GM19324 (cell line): Measurements from ENCODE around the gene KRTAP21-3.
"Not testable (repeated sequence)": the region's sequence is repeated elsewhere in the genome, so short reads cannot be mapped to it uniquely, and the experiment has no call there.

Experiments
- ATAC-seq: cut with Tn5 transposase; IDR thresholded peaks from one replicate; pipeline ENCODE4 v1.9.1; 2021; ENCODE audit warnings: mild to moderate bottlenecking, moderate library complexity; ENCODE audit not compliant: unreplicated experiment, low FRiP score

The KRTAP21-3 gene, protein sequence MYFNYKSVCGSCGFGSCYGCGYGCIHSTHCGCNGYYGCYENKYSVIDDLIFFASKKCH

DNA sequence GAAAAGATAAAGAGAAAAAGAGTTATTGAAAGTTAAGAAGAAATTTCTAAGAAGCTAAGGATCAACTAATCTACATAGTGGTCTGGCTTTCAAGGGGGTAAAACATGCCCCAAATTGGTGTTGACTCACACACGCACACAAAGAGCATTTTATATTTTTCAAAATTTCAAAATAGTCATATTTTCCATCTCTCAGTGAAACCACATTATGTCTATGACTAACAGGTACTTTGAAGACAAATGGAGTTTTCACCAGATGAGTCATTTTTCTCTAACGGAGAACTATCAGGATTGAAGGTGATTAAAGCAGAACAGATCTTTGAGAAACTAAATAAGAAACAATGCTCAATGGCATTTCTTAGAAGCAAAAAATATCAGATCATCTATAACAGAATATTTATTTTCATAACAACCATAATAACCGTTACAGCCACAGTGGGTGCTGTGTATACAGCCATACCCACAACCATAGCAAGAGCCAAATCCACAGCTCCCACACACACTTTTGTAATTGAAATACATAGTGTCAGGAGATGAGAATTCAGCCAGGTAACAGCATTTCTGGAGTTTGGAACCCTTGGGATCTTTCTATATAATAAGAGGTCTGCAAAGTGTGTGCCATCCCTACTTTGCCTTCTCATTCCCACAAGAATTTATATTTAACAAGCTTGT is at the start of gene KRTAP21-3:
TSS of gene KRTAP21-3 (minus strand) at position 539 of the 671 bp plus-strand sequence. CDS start at position 521, 18 bp downstream.
- ATAC-seq: no peak

DNA sequence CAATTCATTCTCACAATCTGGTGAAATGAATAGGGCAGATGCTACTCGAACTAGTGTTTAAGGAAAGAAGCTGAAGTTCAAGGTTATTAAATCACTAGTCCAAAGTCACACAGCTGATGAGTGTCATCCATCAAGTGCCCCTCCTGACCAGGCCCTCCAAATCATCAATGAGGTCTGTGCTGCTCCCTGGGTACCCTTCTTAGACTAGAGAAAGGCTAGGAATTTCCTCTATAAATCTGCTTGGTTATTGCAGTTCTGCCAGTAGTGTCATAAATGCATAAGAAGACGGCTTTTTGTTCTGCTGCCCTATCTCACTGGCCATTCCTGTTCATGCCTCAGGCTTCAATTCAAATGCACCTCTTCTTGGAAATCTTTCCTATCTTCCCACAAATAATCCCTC is 42.2 kb upstream of the KRTAP21-3 start:
- ATAC-seq: no peak

DNA sequence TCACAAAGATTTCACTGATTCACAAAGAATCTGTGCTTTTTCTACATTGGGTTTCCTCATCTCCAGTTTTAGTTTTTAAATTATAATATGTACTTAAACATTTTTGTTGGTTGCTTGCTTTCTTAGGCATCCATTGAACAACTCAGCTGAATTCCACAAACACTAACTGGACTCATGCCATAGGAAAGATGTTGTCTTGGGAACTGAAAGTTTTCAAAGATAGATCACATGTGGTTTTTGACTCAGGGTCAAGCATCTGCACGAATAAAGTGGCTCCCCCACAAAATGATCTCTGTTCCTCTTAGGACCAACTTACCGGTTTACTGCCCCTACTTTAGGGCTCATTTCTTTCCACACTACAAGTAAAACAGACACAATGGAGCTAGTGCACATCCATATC is 39.7 kb upstream of the KRTAP21-3 start:
- ATAC-seq: no peak

DNA sequence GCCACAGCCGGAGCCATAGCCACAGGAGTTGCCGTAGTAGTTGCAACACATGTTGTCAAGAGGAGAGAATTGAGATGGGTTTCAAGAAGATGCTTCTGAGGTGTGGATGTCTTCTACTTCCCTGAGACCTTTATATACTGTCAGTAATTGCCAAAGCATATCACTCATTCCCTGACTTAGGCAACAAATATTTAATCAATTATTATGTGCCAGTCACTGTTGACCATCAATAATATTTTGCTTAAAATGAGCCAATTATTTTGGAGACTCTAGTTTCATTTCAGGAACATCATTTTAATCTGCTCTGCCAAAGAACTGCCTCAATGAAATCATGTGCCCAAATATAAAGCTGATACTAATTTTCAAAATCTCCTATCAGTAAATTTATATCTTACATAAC is 36.8 kb upstream of the KRTAP21-3 start, which contains the start of gene KRTAP21-1:
TSS of gene KRTAP21-1 (minus strand) at position 101 of the 400 bp plus-strand sequence. CDS start at position 51, 50 bp downstream.
- ATAC-seq: not testable (repeated sequence)

DNA sequence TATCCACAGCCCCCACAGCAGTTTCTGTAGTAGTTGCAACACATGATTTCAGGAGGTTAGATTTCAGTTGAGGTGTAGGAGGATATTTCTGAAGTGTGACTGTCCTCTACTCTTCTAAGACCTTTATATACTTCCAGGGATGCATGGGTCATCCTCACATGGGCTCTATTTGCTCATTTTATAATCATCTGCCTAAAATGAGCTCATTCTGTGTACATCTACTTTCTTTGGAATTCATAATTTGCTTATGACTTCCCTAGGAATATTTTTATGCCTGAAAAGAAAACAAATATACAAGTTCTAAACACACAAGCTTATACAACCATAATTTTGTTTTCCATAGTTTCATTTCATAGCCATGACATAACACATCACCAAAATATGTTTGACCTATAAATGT is 28.6 kb upstream of the KRTAP21-3 start, which contains the start of gene KRTAP21-2:
TSS of gene KRTAP21-2 (minus strand) at position 101 of the 400 bp plus-strand sequence. CDS start at position 44, 57 bp downstream.
- ATAC-seq: no peak

DNA sequence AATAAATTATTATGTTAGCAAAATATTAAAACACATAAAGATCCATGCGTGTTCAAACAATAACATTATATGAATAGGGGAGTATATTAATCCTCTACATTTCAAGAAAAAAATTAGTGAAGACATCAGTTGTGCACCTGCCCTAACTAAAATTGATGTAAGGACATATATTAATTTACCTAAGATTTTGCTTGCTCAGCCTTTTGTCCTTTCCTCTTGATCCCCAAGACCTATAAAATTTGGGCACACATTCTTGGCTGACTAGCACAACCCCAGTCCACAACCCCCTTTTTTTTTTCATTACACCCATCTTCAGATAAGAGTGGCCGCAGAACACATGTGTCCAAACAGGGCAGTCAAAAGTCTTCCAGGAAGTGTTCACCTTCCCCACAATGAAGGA is 21.9 kb upstream of the KRTAP21-3 start:
- ATAC-seq: no peak

DNA sequence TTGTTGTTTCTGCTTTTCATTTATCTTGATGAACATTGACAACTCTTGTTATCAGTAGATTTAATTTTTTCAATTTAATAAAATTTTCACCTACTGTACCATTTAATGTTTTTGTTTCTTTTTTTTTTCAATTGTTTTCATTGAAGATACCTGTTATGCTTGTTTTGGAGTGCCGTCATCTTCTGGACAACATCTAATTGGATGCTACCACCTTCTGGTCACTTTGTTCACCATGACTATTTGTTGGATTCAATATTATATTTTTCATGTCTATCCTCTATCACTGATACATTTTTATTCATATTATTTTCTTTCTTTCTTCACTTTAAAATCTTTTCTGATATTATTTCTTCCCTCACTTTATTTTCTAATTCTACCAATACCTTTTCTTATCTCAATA is 14.4 kb upstream of the KRTAP21-3 start:
- ATAC-seq: no peak

DNA sequence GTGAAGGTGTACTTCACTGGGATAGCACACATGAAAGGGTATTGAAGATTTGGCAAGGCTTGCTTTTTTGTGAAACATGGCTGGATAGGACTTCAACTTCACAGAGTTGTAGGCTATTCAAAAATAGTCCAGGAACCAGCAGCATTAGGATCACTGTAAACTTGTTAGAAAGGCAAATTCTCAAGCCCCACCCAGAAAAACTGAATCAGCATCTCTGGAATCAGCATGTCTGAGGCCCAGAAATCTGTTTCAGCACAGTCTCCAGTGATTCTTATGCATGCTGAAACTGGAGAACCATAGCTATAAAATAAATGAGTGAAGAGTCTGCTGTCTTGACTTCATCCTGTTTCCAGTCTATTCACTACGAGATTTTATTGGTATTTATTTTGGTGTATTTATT is 8.1 kb upstream of the KRTAP21-3 start:
- no peak for ATAC-seq

DNA sequence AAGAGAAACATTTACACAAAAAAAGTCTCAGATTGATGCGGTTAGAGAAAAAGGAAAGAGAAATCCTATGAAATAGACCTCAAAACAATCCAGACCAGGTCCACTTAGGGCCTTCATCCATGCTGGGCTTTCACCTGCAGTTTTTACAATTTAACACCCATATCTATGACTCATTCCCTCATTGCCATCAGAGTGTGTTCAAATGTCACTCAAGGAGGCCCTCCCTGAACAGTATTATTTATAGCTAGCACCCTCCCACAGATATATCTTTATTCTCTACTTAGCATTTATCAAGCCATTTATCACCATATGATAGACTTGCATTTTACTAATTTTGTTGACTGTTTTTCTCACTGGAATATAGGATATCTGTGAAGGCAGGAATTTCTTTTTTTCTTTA is 824 bp upstream of the KRTAP21-3 start:
- no peak for ATAC-seq

DNA sequence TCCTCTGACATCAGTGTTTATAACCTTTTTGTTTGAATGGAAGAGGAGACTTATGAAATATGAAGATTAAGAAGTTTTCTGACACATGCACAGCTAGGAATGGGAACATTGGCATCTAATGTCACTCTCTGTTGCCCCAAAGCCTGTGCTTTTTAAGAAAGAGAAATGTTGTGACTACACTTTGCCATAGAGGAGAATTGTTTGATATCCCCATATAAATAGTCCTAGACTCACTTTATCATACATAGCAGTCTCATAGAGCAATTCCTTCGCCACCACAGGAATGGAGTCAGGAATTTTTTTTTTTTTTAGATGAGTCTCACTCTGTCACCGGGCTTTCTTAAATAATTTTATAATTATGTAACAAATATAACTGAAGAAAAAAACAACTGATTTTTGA is 1.5 kb downstream of the KRTAP21-3 start:
- no peak for ATAC-seq

DNA sequence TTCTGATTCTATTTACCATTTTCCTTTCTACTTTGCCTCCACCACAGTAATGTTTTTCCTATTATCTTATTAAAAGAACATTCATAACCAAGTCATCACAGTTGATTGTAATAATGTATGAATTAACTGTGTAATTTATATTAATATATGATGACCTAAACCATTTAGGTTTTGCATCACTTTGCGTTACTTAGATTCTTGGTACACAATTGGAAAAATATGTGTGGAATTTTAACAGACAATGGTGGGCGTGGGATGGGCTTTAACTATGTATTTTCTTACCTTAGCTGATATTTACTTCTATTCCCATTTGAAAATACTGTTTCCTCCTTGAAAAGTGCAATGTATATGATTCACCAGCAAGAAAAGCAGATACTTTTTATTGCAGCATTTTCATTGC is 3.6 kb downstream of the KRTAP21-3 start:
- ATAC-seq: no peak

DNA sequence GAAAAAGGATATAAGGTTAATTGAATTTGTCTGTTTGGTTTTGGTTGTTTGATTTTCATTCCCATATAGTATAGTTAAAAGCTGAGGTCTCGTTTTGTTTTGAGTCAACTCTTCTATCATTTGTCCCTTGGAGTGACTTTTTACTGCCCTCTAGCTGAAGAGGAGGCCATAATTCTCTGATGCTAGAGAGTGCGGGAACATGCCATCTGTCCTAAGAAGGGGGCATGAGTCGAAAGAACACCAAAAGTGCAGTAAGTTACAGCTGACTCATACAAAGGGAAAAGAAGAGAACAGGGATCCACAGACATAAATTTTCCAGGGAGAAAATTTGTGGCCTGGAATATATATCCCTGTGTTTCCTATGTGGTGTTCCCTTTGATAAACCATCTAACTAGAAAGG is 4.1 kb downstream of the KRTAP21-3 start:
- no peak for ATAC-seq

DNA sequence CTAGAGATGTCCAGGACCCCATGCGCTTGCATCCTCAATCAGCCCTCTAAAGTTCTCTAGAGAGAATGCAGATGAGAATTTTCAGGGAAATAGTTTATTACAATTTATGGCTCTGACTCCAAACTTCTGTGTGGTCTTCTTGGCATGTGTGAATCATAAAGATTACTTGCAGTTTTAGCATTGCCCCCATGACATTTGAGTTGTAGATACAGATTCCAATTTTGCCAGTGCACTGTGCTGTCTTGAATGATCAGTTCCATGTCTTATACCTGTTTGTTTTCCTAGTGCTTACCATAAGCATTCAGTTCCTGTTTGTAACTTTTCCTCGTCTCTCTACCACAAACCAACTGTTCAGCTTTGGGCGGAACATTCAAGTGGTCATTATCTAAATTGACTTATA is 4.8 kb downstream of the KRTAP21-3 start:
- ATAC-seq: no peak

DNA sequence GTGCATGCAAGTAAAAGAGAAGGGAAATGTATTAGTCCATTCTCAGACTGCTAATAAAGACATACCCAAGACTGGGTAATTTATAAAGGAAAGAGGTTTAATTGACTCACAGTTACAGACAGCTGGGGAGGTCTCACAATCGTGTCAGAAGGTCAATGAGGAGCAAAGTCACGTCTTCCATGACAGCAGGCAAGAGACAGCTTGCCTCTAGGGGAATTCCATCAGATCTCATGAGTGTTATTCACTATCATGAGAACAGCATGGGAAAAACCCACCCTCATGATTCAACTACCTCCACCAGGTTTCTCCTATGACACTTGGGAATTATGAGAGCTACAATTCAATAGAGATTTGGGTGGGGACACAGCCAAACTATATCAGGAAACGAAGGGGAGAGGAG is 8.1 kb downstream of the KRTAP21-3 start:
- no peak for ATAC-seq

DNA sequence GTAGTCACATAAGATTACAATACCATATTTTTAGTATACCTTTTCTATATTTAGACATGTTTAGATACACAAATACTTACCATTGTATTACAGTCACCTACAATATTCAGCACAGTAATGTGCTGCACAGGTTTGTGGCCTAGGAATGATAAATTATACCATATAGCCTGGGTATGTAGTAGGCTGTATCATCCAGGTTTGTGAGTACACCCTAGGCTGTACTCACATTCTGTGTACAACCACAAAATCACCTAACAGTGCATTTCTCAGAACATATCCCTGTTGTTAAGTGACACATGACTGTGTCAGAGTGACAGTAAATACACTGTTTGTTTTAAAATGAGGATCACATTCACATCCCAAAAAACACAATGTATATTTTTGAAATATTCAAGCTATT is 11.2 kb downstream of the KRTAP21-3 start:
- ATAC-seq: no peak

DNA sequence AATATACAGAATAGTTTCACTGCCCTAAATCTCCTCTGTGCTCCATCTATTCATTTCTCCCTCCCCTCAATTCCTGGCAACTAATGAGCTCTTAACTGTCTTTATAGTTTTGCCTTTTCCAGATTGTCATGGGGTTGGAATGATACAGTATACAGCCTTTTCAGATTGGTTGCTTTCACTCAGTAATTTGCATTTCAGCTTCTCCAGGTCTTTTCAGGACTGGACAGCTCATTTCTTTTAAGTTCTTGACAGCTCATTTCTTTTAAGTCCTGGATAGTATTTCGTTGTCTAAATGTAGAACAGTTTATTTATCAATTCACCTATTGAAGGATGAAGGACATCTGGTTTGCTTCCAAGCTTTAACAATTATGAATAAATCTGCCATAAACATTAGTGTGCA is 22.6 kb downstream of the KRTAP21-3 start:
- no peak for ATAC-seq

DNA sequence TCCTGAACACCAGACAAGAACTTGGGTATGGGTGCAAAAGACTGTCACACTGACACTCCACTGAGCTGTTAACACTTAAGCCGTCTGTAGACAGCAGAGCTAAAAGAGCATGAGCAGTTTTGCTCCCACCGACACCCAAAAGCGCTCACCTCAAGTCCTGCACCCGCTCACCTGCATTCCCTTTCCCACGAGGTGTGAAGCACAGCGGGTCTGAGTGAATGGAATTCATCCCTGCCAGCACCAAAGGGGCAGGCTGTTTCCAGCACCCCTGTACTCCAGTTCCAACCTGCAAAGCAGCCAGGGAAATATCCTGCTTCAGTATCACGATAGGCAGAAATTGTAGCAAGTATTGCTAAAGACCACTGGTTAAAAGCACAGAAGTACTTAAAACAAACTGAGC is 28.8 kb downstream of the KRTAP21-3 start:
- no peak for ATAC-seq

DNA sequence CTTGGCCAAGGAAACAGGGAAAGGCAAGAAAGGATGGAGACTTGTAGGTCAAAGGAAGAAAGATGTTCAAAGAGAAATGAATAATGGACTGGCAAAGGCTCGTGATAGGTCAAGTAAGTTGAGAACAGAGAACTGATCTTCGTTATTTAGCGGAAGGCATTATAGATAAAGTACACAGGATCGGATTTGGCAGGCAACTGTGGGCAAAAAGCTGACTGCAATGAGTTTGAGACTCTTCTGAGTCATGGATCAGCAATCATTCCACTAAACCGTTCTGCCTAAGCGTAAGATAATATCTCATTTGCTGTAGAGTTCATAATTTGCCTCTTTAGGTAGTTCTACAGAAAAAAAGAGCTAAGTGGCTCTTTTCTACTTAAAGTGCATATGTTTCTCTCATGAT is 34.1 kb downstream of the KRTAP21-3 start:
- no peak for ATAC-seq

DNA sequence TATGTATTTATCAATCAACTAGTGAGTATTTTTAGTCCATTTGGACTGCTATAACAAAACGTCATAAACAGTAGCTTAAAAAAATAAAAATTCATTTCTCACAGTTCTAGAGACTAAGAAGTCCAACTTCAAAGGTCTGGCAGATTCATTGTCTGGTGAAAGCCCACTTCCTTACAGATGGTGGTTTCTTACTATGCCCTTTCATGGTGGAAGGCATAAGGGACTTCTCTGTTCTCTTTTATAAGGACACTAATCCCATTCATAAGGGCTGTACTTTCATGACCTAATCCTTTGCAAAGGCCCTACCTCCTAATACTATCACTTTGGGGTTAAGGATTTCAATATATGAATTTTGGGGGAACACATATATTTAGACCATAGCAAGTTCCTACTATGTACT is 38.0 kb downstream of the KRTAP21-3 start:
- ATAC-seq: no peak

DNA sequence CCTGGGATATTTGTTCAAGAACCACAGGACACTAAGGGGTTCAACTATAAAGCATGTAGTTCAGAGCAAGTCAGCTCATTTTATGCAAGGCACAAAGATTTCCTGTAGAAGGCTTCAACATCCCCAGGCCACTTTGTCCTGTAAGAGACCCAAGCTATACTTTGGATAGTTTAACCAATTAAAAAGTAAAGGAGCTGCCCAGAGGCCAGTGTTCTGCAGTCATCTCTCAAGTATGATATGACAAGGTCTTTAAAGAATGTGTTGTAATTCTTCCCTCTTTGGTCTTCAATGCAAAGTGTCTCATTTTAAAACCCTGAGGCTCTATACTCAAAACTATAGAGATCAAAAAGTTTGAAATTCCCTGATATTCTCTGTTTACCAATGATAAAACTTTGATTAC is 41.8 kb downstream of the KRTAP21-3 start:
- no peak for ATAC-seq

DNA sequence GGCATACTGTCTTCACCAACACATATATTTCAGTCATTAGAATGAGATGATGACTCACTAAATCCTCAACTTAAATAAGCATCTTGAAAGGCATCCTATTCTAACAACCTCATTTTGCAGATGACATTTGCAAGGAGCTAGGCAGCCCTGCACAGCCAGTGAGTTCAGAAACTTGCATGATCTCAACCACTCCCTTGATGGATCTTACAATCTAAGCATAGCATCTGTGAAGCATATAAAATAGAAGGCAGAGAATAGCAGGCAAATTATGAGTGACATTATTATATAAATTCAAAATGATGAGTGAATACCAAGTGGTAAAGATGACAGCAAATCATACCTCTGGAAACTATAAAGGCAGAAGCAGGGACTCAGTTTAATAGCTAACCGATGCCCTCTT is 44.3 kb downstream of the KRTAP21-3 start:
- no peak for ATAC-seq

DNA sequence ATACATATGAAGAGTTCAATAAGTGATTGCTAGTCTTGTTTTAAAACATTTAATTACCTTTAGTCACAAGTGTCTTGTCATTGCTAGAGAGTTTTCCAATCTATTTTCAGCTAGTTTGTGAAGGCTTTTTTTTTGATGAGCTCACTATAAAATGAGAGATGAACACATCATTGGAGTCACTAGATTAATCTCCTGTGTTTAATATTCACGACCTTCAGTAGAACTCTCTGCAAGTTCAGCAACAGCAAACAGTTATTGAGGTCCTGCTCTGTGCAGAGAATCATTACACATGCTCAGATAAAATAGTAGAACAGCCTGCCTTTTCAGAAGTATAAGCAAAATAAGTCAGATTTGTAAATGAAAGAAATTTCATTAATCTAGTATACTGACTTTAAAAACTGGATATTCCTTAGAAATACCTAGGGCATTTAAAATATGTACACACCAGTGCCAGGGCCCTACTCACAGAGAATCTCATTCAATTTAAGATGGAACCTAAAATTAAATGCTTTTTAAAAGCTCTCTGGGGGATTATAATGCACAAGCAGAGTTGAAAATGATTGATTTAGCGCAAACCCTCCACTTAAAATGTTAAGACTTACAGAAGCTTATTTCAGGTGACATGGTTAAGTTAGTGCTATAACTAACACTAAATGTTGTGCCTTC is 45.5 kb downstream of the KRTAP21-3 start:
- ATAC-seq: no peak
